ENCODE results near the gene DHRS9. TPM values are rescaled to one million over a fixed set of nuclear protein-coding genes. Genes with fewer than 3 reads are reported as not detected.

DHRS9 gene
- polyA plus RNA-seq, 2 of the 4 experiments (the other 2 are of a cell fraction), result 0.19 to 0.25 TPM

DNA sequence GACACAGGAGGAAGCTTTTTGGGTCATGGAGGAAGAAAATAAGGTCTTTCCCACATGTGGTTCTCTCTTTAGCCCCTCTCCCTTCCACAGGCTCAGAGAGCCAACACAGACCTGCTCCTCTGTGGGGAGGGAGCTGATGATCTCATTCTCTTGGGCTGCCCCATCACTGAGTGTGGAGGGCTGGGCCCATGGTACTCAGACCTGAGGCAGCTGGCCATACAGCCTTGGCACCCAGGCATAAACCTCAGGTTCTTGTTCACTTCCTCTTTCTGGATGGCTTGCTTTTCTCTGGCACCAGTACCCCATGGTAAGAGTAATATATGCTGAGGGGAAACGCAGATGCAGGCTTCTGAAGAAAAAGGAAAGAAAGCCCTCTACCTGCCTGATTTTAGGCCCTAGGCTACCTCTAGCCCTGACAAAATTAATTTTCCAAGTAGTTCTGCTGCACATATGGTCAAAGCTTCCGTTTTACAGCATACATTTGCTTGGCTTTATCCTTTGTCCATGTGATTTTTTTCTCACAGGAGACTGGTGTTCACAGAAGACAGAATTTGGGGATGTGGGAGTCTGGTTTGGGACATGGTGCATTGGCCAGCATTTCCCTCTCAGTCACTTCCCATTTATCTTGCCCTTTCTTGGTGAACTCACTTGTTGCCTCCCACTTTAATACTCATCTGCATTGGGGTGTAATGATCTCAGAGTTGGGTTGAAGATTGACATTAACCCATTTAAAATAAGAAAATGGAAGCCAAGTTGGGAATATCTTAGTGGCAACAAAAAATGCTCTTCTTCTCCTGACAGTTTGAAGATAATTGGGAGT is 11.1 kb downstream of the DHRS9 start:
- Histone ChIP-seq H3K4me2 (no peak overlapping the region), H3K27ac (no peak overlapping the region), H3K4me1 (no peaks in the 10 kb centered on the region), H3K9me3 (peaks cover 4% of the 10 kb centered on the region; the same call in 1 of the 3 replicates), H3K4me3 (no peak overlapping the region)
- no peak for DNase-seq (ENCODE audit: low read depth in 1 of 2, low spot score in 1 of 2)
- 49% methylated on average over 2 of the region's 2 CpGs for WGBS (ENCODE audit: missing lambda C conversion rate)
- CTCF ChIA-PET, result no interaction called here
- ATAC-seq, result no peak
- POLR2A ChIA-PET, result no interaction called here
- no peak for FAIRE-seq
- TF ChIP-seq, protein P1, sequence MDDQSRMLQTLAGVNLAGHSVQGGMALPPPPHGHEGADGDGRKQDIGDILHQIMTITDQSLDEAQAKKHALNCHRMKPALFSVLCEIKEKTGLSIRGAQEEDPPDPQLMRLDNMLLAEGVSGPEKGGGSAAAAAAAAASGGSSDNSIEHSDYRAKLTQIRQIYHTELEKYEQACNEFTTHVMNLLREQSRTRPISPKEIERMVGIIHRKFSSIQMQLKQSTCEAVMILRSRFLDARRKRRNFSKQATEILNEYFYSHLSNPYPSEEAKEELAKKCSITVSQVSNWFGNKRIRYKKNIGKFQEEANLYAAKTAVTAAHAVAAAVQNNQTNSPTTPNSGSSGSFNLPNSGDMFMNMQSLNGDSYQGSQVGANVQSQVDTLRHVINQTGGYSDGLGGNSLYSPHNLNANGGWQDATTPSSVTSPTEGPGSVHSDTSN (IDR thresholded peaks at IDR 0.05), result no peak
- TF ChIP-seq ESRRA (IDR thresholded peaks at IDR 0.05; ENCODE audit: borderline replicate concordance, low read length) (no peak), CBX2 (IDR thresholded peaks at IDR 0.05; ENCODE audit: borderline replicate concordance, low read depth) (no peak), NPAS2 (CRISPR knock-in tag; IDR thresholded peaks at IDR 0.05; ENCODE audit: borderline replicate concordance) (no peak), SMC3 (IDR thresholded peaks at IDR 0.05) (no peak), RFX5 (IDR thresholded peaks at IDR 0.05) (no peak), POLR2A (IDR thresholded peaks at IDR 0.05; ENCODE audit: low read length) (no peak)
- TF ChIP-seq, protein P2, sequence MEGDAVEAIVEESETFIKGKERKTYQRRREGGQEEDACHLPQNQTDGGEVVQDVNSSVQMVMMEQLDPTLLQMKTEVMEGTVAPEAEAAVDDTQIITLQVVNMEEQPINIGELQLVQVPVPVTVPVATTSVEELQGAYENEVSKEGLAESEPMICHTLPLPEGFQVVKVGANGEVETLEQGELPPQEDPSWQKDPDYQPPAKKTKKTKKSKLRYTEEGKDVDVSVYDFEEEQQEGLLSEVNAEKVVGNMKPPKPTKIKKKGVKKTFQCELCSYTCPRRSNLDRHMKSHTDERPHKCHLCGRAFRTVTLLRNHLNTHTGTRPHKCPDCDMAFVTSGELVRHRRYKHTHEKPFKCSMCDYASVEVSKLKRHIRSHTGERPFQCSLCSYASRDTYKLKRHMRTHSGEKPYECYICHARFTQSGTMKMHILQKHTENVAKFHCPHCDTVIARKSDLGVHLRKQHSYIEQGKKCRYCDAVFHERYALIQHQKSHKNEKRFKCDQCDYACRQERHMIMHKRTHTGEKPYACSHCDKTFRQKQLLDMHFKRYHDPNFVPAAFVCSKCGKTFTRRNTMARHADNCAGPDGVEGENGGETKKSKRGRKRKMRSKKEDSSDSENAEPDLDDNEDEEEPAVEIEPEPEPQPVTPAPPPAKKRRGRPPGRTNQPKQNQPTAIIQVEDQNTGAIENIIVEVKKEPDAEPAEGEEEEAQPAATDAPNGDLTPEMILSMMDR (IDR thresholded peaks at IDR 0.05), result no peak
- TF ChIP-seq, protein P3, sequence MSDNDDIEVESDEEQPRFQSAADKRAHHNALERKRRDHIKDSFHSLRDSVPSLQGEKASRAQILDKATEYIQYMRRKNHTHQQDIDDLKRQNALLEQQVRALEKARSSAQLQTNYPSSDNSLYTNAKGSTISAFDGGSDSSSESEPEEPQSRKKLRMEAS (IDR thresholded peaks at IDR 0.05), result no peak

DNA sequence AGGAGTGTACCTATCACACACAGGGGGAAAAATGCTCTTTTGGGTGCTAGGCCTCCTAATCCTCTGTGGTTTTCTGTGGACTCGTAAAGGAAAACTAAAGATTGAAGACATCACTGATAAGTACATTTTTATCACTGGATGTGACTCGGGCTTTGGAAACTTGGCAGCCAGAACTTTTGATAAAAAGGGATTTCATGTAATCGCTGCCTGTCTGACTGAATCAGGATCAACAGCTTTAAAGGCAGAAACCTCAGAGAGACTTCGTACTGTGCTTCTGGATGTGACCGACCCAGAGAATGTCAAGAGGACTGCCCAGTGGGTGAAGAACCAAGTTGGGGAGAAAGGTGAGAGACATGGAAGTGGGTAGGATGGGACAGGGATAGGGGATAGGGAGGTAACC is 12.2 kb downstream of the DHRS9 start:
- FAIRE-seq (no peak), DNase-seq (ENCODE audit: low read depth in 1 of 2, low spot score in 1 of 2) (no peak), ATAC-seq (no peak)
- ChIA-PET POLR2A (no interaction called here), CTCF (interaction anchor here (1.2 kb wide), 1 partner anchor 28 kb away, joined by 3 read pairs; no protein-coding TSS in a partner anchor)
- Histone ChIP-seq H3K4me1 (no peaks in the 10 kb centered on the region), H3K9me3 (peaks cover 7% of the 10 kb centered on the region; the same call in 1 of the 3 replicates), H3K4me3 (no peak overlapping the region), H3K4me2 (no peak overlapping the region), H3K27ac (no peak overlapping the region)
- TF ChIP-seq GATA3 (IDR thresholded peaks at IDR 0.05; ENCODE audit: borderline replicate concordance), result no peak
- WGBS (ENCODE audit: missing lambda C conversion rate), result 60% methylated on average over 5 of the region's 5 CpGs

DNA sequence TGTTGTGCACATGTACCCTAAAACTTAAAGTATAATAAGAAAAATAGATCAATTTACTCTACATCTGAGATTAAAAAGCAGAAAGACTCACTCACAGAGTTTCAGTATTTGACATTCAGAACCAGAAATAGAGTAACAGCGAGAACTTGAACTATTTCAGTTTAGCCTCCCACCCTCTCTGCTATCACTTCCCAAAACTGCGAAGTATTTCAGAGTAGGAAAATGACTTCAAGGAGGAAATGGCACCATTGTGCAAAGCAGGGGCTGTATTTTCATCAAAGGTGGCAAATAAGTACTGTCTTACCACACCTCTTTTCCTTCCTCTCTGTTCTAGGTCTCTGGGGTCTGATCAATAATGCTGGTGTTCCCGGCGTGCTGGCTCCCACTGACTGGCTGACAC is 13.6 kb downstream of the DHRS9 start:
- H3K9me3 ChIP-seq, result peaks cover 7% of the 10 kb centered on the region; the same call in 1 of the 3 replicates
- no peak overlapping the region for H3K4me2 ChIP-seq
- ChIA-PET CTCF (no interaction called here), POLR2A (no interaction called here)
- 57% methylated on average over 4 of the region's 4 CpGs for WGBS (ENCODE audit: missing lambda C conversion rate)
- ATAC-seq (no peak), FAIRE-seq (no peak), DNase-seq (ENCODE audit: low read depth in 1 of 2, low spot score in 1 of 2) (no peak)
- H3K4me1 ChIP-seq, result no peaks in the 10 kb centered on the region
- TF ChIP-seq SMC3 (IDR thresholded peaks at IDR 0.05) (no peak), CHD2 (IDR thresholded peaks at IDR 0.05; ENCODE audit: low read length, partially characterized antibody) (no peak), MAZ (IDR thresholded peaks at IDR 0.05; ENCODE audit: borderline replicate concordance, low read depth, low read length) (no peak), RARB (CRISPR knock-in tag; IDR thresholded peaks at IDR 0.05) (no peak), KDM1A (IDR thresholded peaks at IDR 0.05; ENCODE audit: low read depth) (no peak), HOXB13 (CRISPR knock-in tag; IDR thresholded peaks at IDR 0.05; ENCODE audit: low read depth) (no peak), EHMT2 (IDR thresholded peaks at IDR 0.05; ENCODE audit: low read depth) (no peak), ZSCAN20 (CRISPR knock-in tag; IDR thresholded peaks at IDR 0.05) (no peak), POLR2AphosphoS2 (conservative IDR thresholded peaks at IDR 0.05; ENCODE audit: low read length) (no peak), POLR2A (IDR thresholded peaks at IDR 0.05; ENCODE audit: low read length) (no peak)
- TF ChIP-seq, protein P3 (IDR thresholded peaks at IDR 0.05), result no peak
- TF ChIP-seq, protein P4, sequence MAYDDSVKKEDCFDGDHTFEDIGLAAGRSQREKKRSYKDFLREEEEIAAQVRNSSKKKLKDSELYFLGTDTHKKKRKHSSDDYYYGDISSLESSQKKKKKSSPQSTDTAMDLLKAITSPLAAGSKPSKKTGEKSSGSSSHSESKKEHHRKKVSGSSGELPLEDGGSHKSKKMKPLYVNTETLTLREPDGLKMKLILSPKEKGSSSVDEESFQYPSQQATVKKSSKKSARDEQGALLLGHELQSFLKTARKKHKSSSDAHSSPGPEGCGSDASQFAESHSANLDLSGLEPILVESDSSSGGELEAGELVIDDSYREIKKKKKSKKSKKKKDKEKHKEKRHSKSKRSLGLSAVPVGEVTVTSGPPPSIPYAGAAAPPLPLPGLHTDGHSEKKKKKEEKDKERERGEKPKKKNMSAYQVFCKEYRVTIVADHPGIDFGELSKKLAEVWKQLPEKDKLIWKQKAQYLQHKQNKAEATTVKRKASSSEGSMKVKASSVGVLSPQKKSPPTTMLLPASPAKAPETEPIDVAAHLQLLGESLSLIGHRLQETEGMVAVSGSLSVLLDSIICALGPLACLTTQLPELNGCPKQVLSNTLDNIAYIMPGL (CRISPR knock-in tag; IDR thresholded peaks at IDR 0.05; ENCODE audit: borderline replicate concordance), result no peak
- H3K4me3 ChIP-seq, result no peak overlapping the region
- no peak overlapping the region for H3K27ac ChIP-seq
